ENCODE measurements around the gene BCKDHB.
"Not testable (repeated sequence)": the region's sequence is repeated elsewhere in the genome, so short reads cannot be mapped to it uniquely, and the experiment has no call there.

The BCKDHB gene

GRCh38 chr6:80106418-80107235 lies at the start of gene BCKDHB:
BCKDHB (plus strand) TSS chr6:80106671; CDS start chr6:80106694, 23 bp downstream.
- peak; percentile 95 for DNase-seq (ENCODE audit: low read depth)

- no peak for DNase-seq (ENCODE audit: low read depth)
Measured at GRCh38 chr6:80060774-80061173, 45.7 kb upstream of the BCKDHB start.

- not testable (repeated sequence) for DNase-seq (ENCODE audit: low read depth)
Measured at GRCh38 chr6:80068146-80068545, 38.3 kb upstream of the BCKDHB start.

- not testable (repeated sequence) for DNase-seq (ENCODE audit: low read depth)
Measured at GRCh38 chr6:80070431-80070830, 36.0 kb upstream of the BCKDHB start.

GRCh38 chr6:80077067-80077466 lies 29.4 kb upstream of the BCKDHB start:
- no peak for DNase-seq (ENCODE audit: low read depth)

GRCh38 chr6:80088637-80089036 lies 17.8 kb upstream of the BCKDHB start:
- no peak for DNase-seq (ENCODE audit: low read depth)

GRCh38 chr6:80091506-80091905 lies 15.0 kb upstream of the BCKDHB start:
- DNase-seq (ENCODE audit: low read depth) = no peak

GRCh38 chr6:80094017-80094416 lies 12.5 kb upstream of the BCKDHB start:
- DNase-seq (ENCODE audit: low read depth) = no peak

- no peak for DNase-seq (ENCODE audit: low read depth)
Measured at GRCh38 chr6:80095600-80095999, 10.9 kb upstream of the BCKDHB start.

- no peak for DNase-seq (ENCODE audit: low read depth)
Measured at GRCh38 chr6:80098392-80098791, 8.1 kb upstream of the BCKDHB start.

- DNase-seq (ENCODE audit: low read depth) = no peak
Measured at GRCh38 chr6:80104520-80104919, 2.0 kb upstream of the BCKDHB start.

- no peak for DNase-seq (ENCODE audit: low read depth)
Measured at GRCh38 chr6:80105972-80106417, 476 bp upstream of the BCKDHB start.

GRCh38 chr6:80122576-80122975 lies 16.1 kb downstream of the BCKDHB start:
- not testable (repeated sequence) for DNase-seq (ENCODE audit: low read depth)

- DNase-seq (ENCODE audit: low read depth) = no peak
Measured at GRCh38 chr6:80126657-80127345, 20.3 kb downstream of the BCKDHB start.

GRCh38 chr6:80129485-80129884 lies 23.0 kb downstream of the BCKDHB start:
- no peak for DNase-seq (ENCODE audit: low read depth)

- no peak for DNase-seq (ENCODE audit: low read depth)
Measured at GRCh38 chr6:80133020-80133419, 26.5 kb downstream of the BCKDHB start.

GRCh38 chr6:80134065-80134464 lies 27.6 kb downstream of the BCKDHB start:
- no peak for DNase-seq (ENCODE audit: low read depth)

- DNase-seq (ENCODE audit: low read depth) = no peak
Measured at GRCh38 chr6:80142586-80142985, 36.1 kb downstream of the BCKDHB start.

- no peak for DNase-seq (ENCODE audit: low read depth)
Measured at GRCh38 chr6:80143419-80143937, 37.0 kb downstream of the BCKDHB start.

GRCh38 chr6:80144753-80145315 lies 38.4 kb downstream of the BCKDHB start:
- DNase-seq (ENCODE audit: low read depth) = no peak

- DNase-seq (ENCODE audit: low read depth) = no peak
Measured at GRCh38 chr6:80145509-80145908, 39.0 kb downstream of the BCKDHB start.

- DNase-seq (ENCODE audit: low read depth) = no peak
Measured at GRCh38 chr6:80145921-80146320, 39.5 kb downstream of the BCKDHB start.

GRCh38 chr6:80148220-80148619 lies 41.7 kb downstream of the BCKDHB start:
- DNase-seq (ENCODE audit: low read depth) = no peak
